ENCODE results near the gene C19orf33. TPM values are rescaled to one million over a fixed set of nuclear protein-coding genes. Genes with fewer than 3 reads are reported as not detected.

The C19orf33 gene
- total and polyA plus RNA-seq, 9 donors = 0.44 to 9.2 (median 0.89) TPM; not detected in 1

- DNase-seq = no peak
- H3K4me1 ChIP-seq (ENCODE audit: control insufficient read depth, insufficient read depth, low read length) = peaks cover 24% of the 10 kb centered on the region
- no peak overlapping the region for H3K4me3 ChIP-seq (ENCODE audit: low read length)
- no peaks in the 10 kb centered on the region for H3K9me3 ChIP-seq (replicated peaks; ENCODE audit: control insufficient read depth, low read depth, low read length)
- WGBS (ENCODE audit: insufficient coverage) = 73% methylated on average over 10 of the region's 15 CpGs
- no peaks in the 10 kb centered on the region for H3K36me3 ChIP-seq (ENCODE audit: control insufficient read depth, insufficient read depth, low read length)
- H3K27me3 ChIP-seq (ENCODE audit: control insufficient read depth, insufficient read depth, low read length) = no peaks in the 10 kb centered on the region
- no peak overlapping the region for H3K27ac ChIP-seq (ENCODE audit: low read length)
Observed at GRCh38 chr19:38291855-38292254, 12.2 kb upstream of the C19orf33 start.

DNA sequence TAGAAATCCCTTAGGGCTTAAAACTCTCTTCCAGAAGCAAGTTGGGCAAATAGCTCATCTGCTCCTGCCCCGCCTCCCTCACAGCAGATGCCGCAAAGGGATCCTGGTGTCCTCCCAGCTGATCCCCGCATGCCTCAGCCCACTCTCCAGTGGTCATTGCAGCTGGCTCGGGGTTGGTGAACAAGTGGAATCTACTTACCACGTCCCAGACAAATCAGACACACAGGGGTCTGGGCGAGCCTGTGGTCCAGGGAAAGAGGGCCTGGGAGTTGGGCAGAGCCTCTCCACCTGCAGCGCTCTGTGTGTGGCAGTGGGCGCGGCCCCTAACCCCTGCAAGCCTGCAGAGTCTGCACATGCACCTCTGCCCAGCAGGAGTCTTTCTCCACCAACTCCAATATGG lies 10.8 kb upstream of the C19orf33 start:
- WGBS (ENCODE audit: insufficient coverage) = 62% methylated on average over 3 of the region's 9 CpGs
- Histone ChIP-seq H3K4me1 (ENCODE audit: control insufficient read depth, insufficient read depth, low read length) (peaks cover 22% of the 10 kb centered on the region), H3K36me3 (ENCODE audit: control insufficient read depth, insufficient read depth, low read length) (no peaks in the 10 kb centered on the region), H3K27me3 (ENCODE audit: control insufficient read depth, insufficient read depth, low read length) (no peaks in the 10 kb centered on the region), H3K27ac (ENCODE audit: low read length) (no peak overlapping the region), H3K4me3 (ENCODE audit: low read length) (no peak overlapping the region), H3K9me3 (replicated peaks; ENCODE audit: control insufficient read depth, low read depth, low read length) (no peaks in the 10 kb centered on the region)
- no peak for DNase-seq

GRCh38 chr19:38294090-38294489 lies 10.0 kb upstream of the C19orf33 start:
- no peaks in the 10 kb centered on the region for H3K9me3 ChIP-seq (replicated peaks; ENCODE audit: control insufficient read depth, low read depth, low read length)
- 65% methylated on average over 7 of the region's 8 CpGs for WGBS (ENCODE audit: insufficient coverage)
- no peak overlapping the region for H3K27ac ChIP-seq (ENCODE audit: low read length)
- H3K4me3 ChIP-seq (ENCODE audit: low read length) = no peak overlapping the region
- peaks cover 15% of the 10 kb centered on the region for H3K4me1 ChIP-seq (ENCODE audit: control insufficient read depth, insufficient read depth, low read length)
- H3K36me3 ChIP-seq (ENCODE audit: control insufficient read depth, insufficient read depth, low read length) = no peaks in the 10 kb centered on the region
- DNase-seq = no peak
- no peaks in the 10 kb centered on the region for H3K27me3 ChIP-seq (ENCODE audit: control insufficient read depth, insufficient read depth, low read length)

DNA sequence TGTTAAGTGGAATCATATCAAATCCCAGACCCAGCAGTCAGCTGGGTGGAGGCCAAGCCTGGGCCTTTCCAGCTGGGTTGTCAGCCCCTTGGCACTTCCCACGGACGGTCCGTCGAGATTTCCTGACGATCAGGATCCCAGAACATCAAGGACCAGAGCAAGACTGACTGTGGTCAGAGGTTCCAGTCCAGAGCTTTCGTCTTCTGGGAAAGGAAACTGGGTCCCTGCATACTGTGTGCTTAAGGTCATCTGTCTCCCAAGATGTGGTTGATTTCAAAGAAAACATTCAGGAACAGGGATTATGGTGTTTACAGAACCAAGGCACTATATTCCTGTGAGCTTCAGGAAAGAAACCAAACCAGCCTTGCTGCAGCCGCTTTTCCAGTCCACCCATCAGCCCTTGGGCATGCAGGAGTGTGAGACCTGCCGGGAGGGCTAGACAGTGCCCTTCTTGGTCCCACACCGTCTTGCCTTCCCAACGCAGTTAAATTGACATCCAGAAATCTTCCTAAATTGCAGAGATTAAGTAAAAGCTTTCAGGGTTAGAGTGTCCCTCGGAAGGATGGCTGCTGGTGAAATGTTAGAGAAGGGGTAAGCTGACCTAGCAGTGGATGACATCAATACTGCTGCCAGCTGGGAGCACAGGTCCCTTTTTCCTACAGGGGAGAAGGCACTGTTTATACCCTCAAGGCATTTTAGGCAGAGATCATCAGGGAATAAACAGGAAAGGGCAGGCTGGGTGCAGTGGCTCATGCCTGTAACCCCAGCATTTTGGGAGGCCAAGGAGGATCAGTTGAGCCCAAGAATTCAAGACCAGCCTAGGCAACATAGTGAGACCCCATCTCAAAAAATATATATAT lies 5.0 kb upstream of the C19orf33 start:
- Histone ChIP-seq H3K27ac (ENCODE audit: low read length) (no peak overlapping the region), H3K4me3 (ENCODE audit: low read length) (no peak overlapping the region), H3K27me3 (ENCODE audit: control insufficient read depth, insufficient read depth, low read length) (no peaks in the 10 kb centered on the region), H3K4me1 (ENCODE audit: control insufficient read depth, insufficient read depth, low read length) (no peaks in the 10 kb centered on the region), H3K36me3 (ENCODE audit: control insufficient read depth, insufficient read depth, low read length) (no peaks in the 10 kb centered on the region), H3K9me3 (replicated peaks; ENCODE audit: control insufficient read depth, low read depth, low read length) (no peaks in the 10 kb centered on the region)
- DNase-seq = no peak
- 35% methylated on average over 9 of the region's 11 CpGs for WGBS (ENCODE audit: insufficient coverage)

- WGBS (ENCODE audit: insufficient coverage) = 54% methylated on average over 17 of the region's 27 CpGs
- Histone ChIP-seq H3K4me3 (ENCODE audit: low read length) (no peak overlapping the region), H3K27me3 (ENCODE audit: control insufficient read depth, insufficient read depth, low read length) (no peaks in the 10 kb centered on the region), H3K27ac (ENCODE audit: low read length) (no peak overlapping the region), H3K9me3 (replicated peaks; ENCODE audit: control insufficient read depth, low read depth, low read length) (no peaks in the 10 kb centered on the region), H3K36me3 (ENCODE audit: control insufficient read depth, insufficient read depth, low read length) (peaks cover 29% of the 10 kb centered on the region), H3K4me1 (ENCODE audit: control insufficient read depth, insufficient read depth, low read length) (no peaks in the 10 kb centered on the region)
- no peak for DNase-seq
Observed at GRCh38 chr19:38304352-38304865, 358 bp downstream of the C19orf33 start.

DNA sequence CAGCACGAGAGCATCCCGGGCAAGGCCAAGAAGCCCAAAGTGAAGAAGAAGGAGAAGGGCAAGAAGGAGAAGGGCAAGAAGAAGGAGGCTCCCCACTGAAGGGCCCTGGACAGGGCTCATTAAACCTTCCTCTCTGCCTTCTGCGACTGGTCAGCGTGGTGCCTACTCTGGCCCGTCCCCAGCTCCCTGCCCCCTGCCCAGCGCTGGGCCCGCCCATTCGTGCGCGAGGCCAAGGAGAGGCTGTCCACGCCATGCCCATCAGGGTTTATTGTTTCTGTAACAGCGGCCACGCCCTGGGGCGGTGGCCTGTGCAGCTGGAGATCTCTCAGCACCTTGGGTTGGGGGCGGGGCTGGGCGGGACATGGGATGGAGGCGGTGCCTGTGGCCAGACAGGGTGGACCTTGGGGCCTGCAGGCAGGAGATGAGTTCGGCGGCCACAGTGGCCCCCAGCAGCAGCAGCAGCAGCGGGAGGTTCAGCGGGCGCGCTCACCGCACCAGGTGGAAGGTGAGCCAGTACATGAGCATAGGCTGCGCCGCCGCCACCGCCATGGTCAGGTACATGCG lies 897 bp downstream of the C19orf33 start:
- WGBS (ENCODE audit: insufficient coverage) = 37% methylated on average over 24 of the region's 29 CpGs
- Histone ChIP-seq H3K27me3 (ENCODE audit: control insufficient read depth, insufficient read depth, low read length) (no peaks in the 10 kb centered on the region), H3K27ac (ENCODE audit: low read length) (no peak overlapping the region), H3K36me3 (ENCODE audit: control insufficient read depth, insufficient read depth, low read length) (peaks cover 29% of the 10 kb centered on the region), H3K4me3 (ENCODE audit: low read length) (no peak overlapping the region), H3K9me3 (replicated peaks; ENCODE audit: control insufficient read depth, low read depth, low read length) (no peaks in the 10 kb centered on the region), H3K4me1 (ENCODE audit: control insufficient read depth, insufficient read depth, low read length) (no peaks in the 10 kb centered on the region)
- DNase-seq = peak; percentile 43

- H3K27ac ChIP-seq (ENCODE audit: low read length) = no peak overlapping the region
- no peak overlapping the region for H3K4me3 ChIP-seq (ENCODE audit: low read length)
- no peaks in the 10 kb centered on the region for H3K9me3 ChIP-seq (replicated peaks; ENCODE audit: control insufficient read depth, low read depth, low read length)
- WGBS (ENCODE audit: insufficient coverage) = 33% methylated on average over 1 of the region's 3 CpGs
- H3K27me3 ChIP-seq (ENCODE audit: control insufficient read depth, insufficient read depth, low read length) = no peaks in the 10 kb centered on the region
- H3K4me1 ChIP-seq (ENCODE audit: control insufficient read depth, insufficient read depth, low read length) = no peaks in the 10 kb centered on the region
- DNase-seq = no peak
- H3K36me3 ChIP-seq (ENCODE audit: control insufficient read depth, insufficient read depth, low read length) = peaks cover 29% of the 10 kb centered on the region
Observed at GRCh38 chr19:38306236-38306635, 2.2 kb downstream of the C19orf33 start.

GRCh38 chr19:38307076-38307475 lies 3.0 kb downstream of the C19orf33 start:
- no peaks in the 10 kb centered on the region for H3K4me1 ChIP-seq (ENCODE audit: control insufficient read depth, insufficient read depth, low read length)
- 95% methylated on average over 3 of the region's 4 CpGs for WGBS (ENCODE audit: insufficient coverage)
- DNase-seq = no peak
- H3K4me3 ChIP-seq (ENCODE audit: low read length) = no peak overlapping the region
- no peaks in the 10 kb centered on the region for H3K9me3 ChIP-seq (replicated peaks; ENCODE audit: control insufficient read depth, low read depth, low read length)
- H3K36me3 ChIP-seq (ENCODE audit: control insufficient read depth, insufficient read depth, low read length) = peaks cover 29% of the 10 kb centered on the region
- no peaks in the 10 kb centered on the region for H3K27me3 ChIP-seq (ENCODE audit: control insufficient read depth, insufficient read depth, low read length)
- no peak overlapping the region for H3K27ac ChIP-seq (ENCODE audit: low read length)

DNA sequence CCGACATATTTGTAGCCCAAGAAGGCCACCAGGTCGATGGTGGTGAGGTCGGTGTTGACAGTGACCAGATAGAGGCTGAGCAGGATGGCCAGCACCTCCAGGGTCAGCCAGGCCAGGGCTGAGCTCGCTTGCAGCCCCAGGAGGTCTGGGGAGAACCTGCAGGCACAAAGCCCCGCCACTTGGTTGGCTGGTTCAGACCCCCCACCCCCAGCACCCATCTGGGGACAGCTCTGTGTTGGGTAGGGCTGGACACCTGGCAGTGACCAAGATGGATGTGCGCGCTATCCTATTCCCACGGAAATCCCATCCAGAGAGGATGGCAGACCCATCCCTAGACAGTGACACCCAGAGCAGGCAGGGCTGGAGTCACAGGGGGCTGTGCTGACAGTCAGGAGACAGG lies 3.5 kb downstream of the C19orf33 start:
- H3K36me3 ChIP-seq (ENCODE audit: control insufficient read depth, insufficient read depth, low read length) = peaks cover 29% of the 10 kb centered on the region
- 89% methylated on average over 7 of the region's 8 CpGs for WGBS (ENCODE audit: insufficient coverage)
- H3K4me1 ChIP-seq (ENCODE audit: control insufficient read depth, insufficient read depth, low read length) = no peaks in the 10 kb centered on the region
- H3K9me3 ChIP-seq (replicated peaks; ENCODE audit: control insufficient read depth, low read depth, low read length) = no peaks in the 10 kb centered on the region
- DNase-seq = no peak
- no peaks in the 10 kb centered on the region for H3K27me3 ChIP-seq (ENCODE audit: control insufficient read depth, insufficient read depth, low read length)
- no peak overlapping the region for H3K4me3 ChIP-seq (ENCODE audit: low read length)
- no peak overlapping the region for H3K27ac ChIP-seq (ENCODE audit: low read length)

DNA sequence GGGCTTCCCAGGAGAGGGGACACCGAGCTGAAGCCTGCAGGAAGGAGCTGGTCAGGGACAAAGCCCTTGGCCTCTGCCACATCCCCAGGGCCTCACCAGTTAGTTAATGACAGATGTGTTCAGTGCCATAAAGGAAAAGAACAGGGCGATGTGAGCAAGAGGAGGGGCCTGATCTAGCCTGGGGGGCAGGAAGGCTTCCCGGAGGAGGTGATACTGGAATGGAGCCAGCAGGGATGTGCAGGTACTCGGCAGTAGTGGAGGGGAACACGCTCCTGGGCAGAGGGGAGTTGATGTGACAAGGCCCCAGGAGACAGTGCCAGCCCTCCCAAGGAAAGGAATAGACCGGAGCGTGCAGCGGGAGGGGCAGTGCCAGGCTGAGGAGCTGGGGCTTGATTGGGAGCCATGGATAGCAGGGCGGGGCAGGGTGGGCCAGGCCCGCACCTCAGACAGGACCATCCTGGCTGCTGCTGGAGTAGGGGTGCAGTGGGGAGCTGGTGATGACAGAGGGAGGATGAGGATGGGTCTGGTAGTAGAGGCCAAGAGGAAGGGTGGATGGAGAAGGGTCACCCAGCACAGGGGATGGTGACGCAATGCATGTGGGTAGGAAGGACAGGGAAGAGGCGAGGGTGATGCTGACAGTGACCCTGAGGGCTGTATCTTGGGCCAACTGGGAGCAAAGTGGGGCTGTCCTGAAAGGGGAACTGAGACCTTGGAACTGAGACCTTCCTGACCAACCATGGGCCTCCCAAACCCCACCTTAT lies 4.1 kb downstream of the C19orf33 start:
- 86% methylated on average over 8 of the region's 12 CpGs for WGBS (ENCODE audit: insufficient coverage)
- no peaks in the 10 kb centered on the region for H3K9me3 ChIP-seq (replicated peaks; ENCODE audit: control insufficient read depth, low read depth, low read length)
- peaks cover 29% of the 10 kb centered on the region for H3K36me3 ChIP-seq (ENCODE audit: control insufficient read depth, insufficient read depth, low read length)
- no peak overlapping the region for H3K27ac ChIP-seq (ENCODE audit: low read length)
- H3K27me3 ChIP-seq (ENCODE audit: control insufficient read depth, insufficient read depth, low read length) = no peaks in the 10 kb centered on the region
- H3K4me3 ChIP-seq (ENCODE audit: low read length) = no peak overlapping the region
- DNase-seq = no peak
- no peaks in the 10 kb centered on the region for H3K4me1 ChIP-seq (ENCODE audit: control insufficient read depth, insufficient read depth, low read length)
